Epithelial cell of proximal tubule (primary cell): ENCODE data around the gene CLOCK. TPM values are rescaled to one million over a fixed set of nuclear protein-coding genes. Genes with fewer than 3 reads are reported as not detected.

ENCODE experiments used
- DNase-seq: peaks from one replicate; pipeline ENCODE4 v3.0.0-alpha.2; 2011; ENCODE audit warnings: low read depth
- H3K4me3 ChIP-seq: 2 replicates; pipeline ENCODE4 v1.5.1; 2011; ENCODE audit warnings: low read depth, mild to moderate bottlenecking, low read length
- total RNA-seq: library from RNA; depleted of rRNA; stranded (reverse); fragments of >200 nt; gene quantifications from 2 replicates; pipeline ENCODE4 v1.2.3, GENCODE V29; 2015
- TF ChIP-seq, protein P1 (sequence below): conservative IDR thresholded peaks from 2 replicates; pipeline ENCODE4 v1.5.1; 2012; ENCODE audit warnings: low read depth, mild to moderate bottlenecking, low read length

The CLOCK gene
- total RNA-seq, 1 donor from 2014 or later = 9.2 TPM

DNA sequence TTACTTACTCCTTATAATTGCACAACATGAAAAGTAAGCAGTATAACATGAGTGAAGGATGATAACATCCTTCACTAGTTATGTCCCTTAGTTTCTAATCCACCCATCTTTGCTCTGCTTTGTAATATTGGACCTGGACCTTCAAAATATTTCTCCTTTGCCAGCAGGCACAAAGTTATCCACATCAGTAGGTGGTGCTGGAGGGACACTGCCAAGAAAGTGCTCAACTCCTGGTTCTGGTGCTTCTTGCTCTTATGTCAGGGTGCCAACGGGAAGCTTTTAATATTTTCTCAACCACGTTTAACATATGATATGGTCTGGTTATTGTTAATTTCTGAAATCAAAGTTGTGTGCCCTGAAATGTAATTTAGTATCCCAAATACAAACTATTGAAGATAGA, 101.9 kb downstream of the CLOCK start:
- no peak for DNase-seq
- TF ChIP-seq, protein P1, sequence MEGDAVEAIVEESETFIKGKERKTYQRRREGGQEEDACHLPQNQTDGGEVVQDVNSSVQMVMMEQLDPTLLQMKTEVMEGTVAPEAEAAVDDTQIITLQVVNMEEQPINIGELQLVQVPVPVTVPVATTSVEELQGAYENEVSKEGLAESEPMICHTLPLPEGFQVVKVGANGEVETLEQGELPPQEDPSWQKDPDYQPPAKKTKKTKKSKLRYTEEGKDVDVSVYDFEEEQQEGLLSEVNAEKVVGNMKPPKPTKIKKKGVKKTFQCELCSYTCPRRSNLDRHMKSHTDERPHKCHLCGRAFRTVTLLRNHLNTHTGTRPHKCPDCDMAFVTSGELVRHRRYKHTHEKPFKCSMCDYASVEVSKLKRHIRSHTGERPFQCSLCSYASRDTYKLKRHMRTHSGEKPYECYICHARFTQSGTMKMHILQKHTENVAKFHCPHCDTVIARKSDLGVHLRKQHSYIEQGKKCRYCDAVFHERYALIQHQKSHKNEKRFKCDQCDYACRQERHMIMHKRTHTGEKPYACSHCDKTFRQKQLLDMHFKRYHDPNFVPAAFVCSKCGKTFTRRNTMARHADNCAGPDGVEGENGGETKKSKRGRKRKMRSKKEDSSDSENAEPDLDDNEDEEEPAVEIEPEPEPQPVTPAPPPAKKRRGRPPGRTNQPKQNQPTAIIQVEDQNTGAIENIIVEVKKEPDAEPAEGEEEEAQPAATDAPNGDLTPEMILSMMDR = peak; percentile 60

GRCh38 chr4:55442541-55442940, 104.2 kb downstream of the CLOCK start:
- TF ChIP-seq, protein P1 = no peak
- no peak for DNase-seq
- H3K4me3 ChIP-seq = no peak overlapping the region

More for the DNA sequence above, 101.9 kb downstream of the CLOCK start:
- H3K4me3 ChIP-seq = no peak overlapping the region

DNA sequence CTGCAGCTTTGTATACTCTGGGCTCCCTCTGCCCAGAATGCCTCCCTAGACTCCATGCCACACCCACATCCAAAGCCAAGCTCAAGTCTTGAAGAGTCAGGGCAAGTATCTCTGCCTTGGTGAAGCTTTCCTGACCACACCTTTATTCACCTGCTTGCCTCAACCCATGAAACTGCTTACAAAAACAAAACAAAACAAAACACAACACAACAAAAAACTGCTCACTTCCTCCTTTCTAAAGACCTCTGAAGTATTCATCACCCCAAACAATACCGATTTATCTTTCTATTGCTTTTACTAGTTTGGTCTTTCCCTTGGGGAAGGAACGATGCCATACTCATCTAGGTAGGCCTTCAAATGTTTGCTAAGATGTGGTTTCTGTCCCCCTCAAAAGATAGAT, 105.9 kb downstream of the CLOCK start:
- DNase-seq = no peak
- H3K4me3 ChIP-seq = no peak overlapping the region
- TF ChIP-seq, protein P1 = no peak

DNA sequence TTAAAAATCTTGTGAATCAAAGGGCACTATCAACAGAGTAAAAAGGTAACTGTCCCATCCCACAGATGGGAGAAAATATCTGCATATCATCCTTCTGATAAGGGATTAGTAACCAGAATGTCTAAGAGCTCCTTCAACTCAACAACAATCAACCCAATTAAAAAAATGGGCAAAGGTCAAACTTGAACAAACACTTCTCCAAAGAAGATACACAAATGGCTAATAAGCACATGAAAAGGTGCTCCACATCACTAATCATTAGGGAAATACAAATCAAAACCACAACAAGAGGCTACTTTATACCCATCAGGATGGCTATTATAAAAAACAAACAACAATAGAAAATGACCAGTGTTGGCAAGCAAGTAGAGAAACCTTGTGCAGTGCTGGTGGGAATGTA, 107.7 kb downstream of the CLOCK start:
- DNase-seq = no peak
- TF ChIP-seq, protein P1 = no peak
- H3K4me3 ChIP-seq = no peak overlapping the region

DNA sequence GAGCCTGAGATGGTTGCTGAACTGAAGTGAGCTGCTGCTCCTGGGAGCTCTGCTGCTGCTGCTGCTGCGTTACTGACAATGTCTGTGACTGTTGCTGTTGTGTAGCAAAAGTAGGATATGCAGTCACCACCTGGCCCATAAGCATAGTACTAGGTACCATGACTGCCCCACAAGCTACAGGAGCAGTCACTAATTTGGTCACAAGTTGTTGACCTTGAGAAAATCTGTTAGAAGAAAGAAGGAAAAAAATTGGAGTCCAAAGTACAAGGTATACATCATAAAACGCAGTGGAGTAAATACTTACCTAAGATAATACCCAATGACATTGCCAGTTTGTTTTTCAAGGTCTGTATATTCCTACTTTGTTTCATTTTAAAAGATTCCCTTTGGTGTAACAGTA, 108.4 kb downstream of the CLOCK start:
- H3K4me3 ChIP-seq = no peak overlapping the region
- TF ChIP-seq, protein P1 = no peak
- no peak for DNase-seq

GRCh38 chr4:55437823-55438222, 108.9 kb downstream of the CLOCK start:
- H3K4me3 ChIP-seq = no peak overlapping the region
- no peak for DNase-seq
- TF ChIP-seq, protein P1 = no peak

DNA sequence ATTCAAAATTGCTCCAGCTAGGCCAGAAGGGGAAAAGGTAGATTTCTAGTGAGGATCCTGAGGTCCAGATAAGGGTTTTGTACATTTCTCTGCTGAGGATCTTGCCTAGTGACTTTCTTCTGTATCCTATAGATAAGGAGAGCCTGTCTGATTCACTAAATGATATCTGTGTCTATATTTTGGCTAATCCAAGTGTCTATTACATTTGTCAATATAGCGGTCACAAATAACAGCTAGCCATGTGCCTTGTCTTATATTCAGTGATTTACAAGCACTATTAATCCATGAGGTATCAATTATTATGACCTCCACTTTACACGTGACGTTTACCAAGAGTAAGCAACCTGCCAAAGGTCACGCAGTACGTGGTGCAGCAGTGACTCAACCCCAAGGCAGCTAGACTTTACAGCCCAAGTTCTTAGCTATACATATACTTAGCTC, 109.3 kb downstream of the CLOCK start:
- DNase-seq = no peak
- TF ChIP-seq, protein P1 = no peak
- no peak overlapping the region for H3K4me3 ChIP-seq
